GM21717 (cell line): ENCODE results near the gene KIAA1328.

Source experiments
- ATAC-seq: cut with Tn5 transposase; IDR thresholded peaks from one replicate; pipeline ENCODE4 v1.9.1; 2021; ENCODE audit warnings: mild to moderate bottlenecking, moderate library complexity; ENCODE audit not compliant: unreplicated experiment

Gene KIAA1328

DNA sequence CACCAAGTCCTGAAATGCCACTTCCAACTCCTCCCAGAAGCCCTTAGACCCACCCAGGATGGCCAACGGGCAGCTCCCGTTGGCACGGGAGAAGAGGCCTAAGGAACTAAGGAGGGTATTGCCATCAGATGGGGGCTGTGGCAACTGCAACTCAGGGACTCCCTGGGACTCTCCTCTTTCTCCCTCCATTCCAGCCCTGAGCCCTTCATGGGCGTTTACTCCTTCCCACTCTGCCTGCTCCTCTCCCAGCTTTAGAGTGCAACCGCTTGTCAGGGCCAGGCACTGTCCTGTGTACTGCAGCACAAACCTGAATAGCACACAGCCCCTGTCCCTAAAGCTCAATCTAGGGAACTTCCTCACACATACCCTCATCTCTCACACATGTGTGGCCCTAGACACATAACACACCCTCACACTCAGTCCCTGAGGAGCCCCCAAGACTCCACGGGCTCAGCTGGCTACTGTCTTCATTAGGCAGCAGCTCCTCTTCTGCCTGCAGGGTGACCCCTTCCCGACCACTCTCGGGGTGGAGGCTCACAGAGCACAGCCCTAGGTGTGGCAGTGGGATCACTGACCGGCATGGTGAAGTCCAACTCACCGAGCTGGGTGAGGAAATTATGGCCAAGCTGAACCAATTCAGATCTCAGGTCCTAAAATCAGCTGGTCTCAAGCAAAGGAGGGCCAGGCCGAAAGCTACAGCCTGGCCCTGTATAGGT lies 420.4 kb downstream of the KIAA1328 start:
- no peak for ATAC-seq

DNA sequence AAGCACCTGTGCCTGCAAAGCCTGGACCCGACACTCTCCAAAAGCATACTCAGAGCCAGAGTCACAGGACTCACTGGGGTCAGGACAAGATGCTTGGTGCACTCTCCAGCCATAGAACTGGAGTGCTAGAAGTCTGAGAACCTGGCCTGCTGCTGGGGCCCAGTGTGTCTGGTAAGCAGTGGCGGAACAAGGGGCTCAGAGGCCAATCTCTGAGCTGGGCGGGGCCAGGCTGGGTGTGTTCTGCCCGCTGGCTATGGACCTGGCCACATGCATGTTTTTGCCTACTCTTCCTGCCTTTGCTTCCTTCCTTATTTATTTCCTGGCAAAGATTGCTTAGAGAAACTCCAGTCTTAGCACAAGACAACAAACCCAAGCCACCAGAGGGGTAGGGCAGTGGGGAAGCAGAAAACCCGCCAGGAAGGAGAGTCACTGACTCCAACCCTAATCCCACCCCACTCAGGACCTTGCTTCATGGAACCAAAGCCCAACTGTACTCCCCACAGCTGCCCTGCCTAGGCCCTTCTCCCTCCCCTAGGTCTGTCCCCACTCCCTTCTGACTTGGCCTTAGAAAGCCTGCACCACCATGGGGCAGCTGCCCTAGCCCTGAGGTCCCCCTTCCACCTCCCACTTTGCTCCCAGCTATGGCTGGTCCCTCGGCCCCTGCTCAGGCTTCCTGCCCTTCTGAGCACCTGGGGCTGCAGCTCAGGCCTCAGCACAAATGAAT lies 421.1 kb downstream of the KIAA1328 start:
- no peak for ATAC-seq

DNA sequence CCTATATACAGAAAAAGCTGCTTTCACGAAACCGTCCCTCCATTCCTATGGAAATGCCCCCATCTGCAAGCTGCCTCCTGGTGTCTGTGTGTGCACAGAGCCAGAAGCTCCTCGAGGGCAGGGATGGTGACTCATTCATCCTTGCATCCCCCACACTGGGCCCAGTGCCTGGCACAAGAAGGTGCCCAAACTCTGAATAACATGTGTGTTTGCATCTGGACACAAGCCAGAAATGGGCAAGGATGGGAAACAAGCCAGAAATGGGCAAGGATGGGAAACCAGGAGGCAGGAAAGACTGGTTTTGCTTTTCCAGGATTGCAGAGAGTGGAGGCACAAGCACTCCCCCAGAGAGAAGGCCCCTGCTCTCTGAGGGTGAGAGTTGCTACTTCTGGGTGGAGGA lies 422.8 kb downstream of the KIAA1328 start:
- no peak for ATAC-seq

DNA sequence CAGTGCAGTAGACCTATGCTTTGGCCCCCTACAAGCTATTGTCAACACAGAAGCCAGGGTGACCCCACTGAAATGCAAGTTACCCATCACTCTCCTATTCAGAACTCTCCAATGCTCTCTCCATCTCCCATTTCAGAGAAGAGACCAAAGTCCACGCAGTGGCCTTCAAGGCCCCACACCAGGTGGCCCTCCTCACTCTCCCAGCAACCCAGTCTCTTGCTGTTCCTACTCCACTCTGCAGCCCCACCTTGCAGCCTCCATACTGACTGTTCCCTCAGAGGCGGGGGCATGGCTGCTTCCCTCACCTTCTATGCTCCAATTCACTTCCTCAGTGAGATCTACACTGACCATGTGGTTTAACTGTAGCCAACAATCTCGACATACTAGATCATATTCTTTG lies 423.4 kb downstream of the KIAA1328 start:
- no peak for ATAC-seq

GRCh38 chr18:37252854-37253393 lies 424.0 kb downstream of the KIAA1328 start:
- ATAC-seq, result no peak

DNA sequence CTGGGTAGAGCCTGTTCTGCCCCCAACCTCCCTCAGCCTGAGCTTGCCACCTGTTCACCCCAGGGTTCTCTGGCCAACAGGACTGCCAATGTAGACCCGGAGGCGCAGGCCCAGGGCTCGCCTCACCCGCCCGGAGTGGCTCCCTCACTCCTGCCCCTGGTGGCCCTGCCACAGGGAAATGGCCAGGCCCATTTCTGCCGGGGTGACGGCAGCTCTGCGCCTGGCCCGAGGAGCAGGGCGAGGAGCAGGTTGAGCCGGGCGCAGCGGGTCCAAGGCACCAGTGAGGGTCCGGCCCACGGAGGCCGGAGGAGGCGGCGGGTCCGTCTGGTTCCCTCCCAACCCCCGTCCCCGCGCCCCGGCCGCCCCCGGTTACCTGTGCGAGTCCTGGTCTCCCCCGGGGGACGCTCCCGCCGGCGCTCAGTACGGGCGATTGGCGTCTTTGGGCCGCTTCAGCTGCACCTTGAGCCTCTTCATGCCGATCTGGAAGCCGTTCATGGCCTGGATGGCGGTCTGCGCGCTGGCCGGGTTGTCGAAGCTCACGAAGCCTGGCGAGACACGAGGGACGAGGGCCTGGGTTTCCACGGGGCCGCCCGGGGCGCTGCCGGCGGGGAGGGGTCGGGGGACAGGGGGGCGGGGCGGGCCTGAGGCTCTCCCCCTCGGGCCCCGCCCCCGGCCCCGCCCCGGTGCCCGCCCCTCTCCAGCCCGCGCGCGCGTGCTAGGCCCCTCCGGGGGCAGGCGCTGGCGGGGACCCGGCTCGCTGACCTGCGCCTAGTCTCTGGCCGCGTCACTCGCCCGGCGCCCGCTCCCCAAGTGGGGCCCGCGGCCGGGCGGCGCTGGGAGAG lies 424.7 kb downstream of the KIAA1328 start:
- no peak for ATAC-seq

DNA sequence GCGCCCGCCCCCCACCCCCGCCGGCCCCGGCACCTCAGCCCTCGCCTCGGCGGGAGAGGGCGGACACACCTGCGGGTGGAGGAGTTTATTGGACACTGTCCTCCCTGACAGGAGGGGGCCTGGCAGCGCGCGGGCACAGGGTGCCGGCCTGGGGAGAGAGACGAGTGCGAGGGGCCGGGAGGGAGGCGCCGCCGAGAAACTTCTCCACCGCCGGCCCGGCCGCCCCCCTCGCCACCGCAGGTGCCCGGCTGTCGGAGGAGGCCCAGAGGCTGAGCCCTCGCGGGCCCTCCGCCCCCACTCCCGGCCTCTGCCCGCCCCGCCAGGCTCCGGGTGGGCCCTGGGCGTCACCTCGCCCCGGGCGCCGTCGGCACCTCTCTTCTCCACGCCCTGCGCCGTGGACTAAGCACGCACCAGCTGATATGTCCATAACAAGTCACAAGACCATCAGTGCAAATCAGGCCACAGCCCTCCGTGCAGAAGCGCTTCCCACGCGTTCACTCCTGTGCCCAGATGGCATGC lies 425.4 kb downstream of the KIAA1328 start:
- no peak for ATAC-seq

GRCh38 chr18:37254973-37255372 lies 426.0 kb downstream of the KIAA1328 start:
- ATAC-seq, result no peak

DNA sequence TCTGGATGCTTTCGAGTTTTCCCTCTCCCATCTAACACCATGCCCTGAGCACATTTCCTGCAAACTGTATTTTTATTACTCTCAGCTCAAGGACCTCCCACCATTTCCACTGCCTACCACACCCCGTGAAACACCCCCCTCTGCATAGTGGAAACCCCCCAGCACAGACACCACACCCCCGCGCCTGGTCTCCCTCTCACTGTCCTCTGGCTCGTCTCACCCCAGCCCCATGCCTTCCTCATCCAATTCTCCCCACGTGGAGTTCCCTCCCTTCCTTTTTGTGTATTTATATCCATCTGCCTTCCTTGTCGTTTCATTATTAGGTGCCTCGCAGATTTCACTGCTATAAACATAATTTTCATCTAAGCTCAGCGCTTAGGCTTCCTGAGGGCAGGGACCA lies 429.2 kb downstream of the KIAA1328 start:
- ATAC-seq, result no peak

DNA sequence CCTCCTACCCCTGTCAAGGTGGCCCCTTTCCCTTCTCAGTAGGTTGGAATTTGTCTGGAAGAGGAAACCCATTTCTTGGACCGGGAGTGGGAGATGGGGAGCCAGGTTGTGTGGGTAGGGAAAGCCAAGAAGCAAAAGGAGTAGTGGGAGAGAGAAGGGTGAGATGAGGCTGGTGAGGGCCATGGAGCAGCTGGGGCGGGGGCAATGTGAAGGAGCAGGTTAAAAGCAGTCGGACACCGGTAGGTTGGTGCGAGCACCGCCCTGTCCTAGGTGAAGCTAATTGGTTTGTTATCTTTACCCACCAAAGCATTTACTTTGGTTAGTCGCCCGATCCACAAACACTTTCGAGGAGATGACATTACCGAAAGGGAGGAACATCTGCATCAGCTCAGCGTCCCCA lies 429.9 kb downstream of the KIAA1328 start:
- no peak for ATAC-seq

- ATAC-seq, result no peak
These were observed 430.8 kb downstream of the KIAA1328 start for GRCh38 chr18:37259711-37260110.

DNA sequence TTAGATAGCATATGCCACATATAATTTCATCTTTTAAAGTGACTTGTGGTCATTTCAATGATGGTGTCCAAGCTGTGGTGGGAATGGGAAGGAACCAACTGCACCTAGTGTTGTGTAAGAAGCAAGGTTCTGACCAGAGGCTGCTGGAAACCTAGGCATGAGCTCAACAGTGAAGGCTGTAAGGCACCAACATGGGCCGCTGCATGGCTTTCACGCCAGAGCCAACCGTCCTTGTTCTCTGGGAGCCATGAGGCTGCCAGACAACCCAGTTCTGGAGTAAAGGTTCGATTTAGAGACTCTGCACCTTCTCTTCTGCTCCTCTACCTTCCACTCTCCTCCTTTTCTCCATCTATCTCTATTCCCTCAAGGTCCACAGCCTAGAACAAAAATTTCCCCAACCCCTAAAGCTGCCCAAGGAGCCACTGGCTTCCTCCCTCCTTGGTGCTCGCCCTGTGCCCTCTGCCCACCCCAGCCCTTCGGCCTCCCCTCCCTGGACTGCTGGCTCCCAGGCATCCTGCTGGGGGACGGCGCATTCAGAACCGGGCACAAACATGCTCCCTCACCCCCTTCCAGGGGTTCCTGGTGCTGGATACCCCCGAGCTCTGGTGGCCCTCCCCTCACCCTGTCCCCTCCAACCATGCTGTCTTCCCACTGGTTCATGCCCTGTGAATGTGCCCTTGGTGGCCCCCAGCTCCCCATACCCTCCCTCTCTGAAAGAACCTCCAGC lies 431.6 kb downstream of the KIAA1328 start:
- no peak for ATAC-seq

DNA sequence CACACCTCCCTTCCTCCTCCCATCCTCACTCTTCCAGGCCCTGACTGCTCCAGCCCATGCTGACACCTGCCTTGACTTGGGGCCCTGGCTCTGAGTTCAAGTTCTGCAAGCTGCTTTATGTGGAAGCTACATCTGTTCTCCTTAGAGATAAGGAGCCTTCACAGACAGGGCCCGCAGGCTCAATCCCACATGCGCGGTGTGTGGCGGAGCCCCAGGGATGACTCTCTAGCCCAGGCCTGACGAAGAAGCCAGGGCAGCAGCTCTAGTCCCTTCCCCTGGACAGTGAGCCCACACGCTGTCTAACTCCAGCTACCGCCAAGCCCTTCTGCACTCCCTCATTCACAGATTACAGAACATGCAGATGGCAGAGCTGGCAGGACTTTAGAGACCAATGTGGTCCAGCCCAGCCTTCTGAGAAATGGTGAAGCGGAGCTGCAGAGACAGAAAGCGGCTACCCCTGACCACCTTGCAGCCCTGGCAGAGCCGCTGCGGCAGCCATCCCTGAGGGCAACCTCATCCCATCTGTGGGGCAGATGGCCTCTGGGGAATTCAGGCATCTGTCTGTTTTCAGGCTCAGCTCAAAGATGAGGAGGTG lies 432.4 kb downstream of the KIAA1328 start:
- ATAC-seq, result no peak

DNA sequence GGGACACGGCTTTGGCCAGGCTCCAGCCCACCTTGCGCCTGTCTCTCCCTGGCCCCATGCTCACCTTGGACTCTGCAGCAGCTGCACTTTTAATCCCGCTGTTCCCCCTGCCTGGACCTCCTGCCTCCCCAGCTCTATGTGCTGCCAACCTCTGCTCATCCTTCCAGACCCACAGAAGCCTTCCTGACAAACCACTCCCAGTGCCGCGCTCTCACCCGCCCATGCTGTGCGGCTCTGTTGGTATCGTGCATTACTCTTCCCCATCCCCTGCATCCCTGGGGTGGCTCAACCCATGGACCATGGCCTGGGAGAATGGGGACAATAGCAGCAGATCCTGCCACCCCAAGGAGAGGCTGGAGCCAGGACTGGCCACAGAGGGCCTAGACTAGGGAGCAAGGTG lies 433.1 kb downstream of the KIAA1328 start:
- no peak for ATAC-seq

GRCh38 chr18:37264956-37265355 lies 436.0 kb downstream of the KIAA1328 start:
- ATAC-seq, result no peak

DNA sequence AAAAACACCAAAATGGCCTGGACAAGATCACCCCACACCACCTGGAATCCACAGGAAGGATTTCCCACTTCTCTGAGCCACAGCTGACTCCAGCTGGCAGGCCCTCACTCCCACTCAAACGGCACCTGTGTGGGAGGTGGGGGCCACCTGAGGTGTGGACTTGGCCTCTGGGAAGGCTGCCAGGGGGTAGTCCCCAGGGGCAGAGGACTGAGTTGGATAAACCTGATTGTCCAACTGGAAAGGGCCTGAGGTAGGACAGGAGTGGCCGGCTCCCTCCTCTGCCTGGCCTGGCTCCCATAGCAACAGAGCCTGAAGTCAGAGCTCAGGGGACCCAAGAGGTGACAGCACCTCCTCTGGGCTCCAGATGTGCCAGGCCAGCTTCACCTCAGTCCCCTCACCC lies 436.5 kb downstream of the KIAA1328 start:
- ATAC-seq, result no peak

DNA sequence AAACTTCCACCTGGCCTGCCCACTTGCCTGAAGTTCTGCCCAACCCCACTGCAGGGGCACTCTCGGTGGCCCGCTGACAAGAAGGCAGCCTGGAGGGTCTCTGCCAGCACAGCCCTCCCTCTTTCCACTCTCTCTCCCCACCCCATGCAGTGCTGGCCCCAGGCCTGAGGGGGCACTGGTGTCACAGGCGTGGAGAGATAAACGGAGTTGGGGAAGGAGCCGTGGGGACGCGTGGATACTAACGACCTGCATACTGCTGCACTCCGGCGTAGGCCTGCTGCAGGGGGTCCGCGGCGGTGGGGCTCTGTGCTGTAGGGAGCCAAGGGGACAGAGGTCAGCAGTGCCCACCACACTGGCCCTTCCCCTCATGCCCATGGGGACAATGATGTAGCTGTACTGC lies 437.4 kb downstream of the KIAA1328 start:
- ATAC-seq, result no peak

GRCh38 chr18:37270038-37270665 lies 441.2 kb downstream of the KIAA1328 start:
- ATAC-seq, result no peak

DNA sequence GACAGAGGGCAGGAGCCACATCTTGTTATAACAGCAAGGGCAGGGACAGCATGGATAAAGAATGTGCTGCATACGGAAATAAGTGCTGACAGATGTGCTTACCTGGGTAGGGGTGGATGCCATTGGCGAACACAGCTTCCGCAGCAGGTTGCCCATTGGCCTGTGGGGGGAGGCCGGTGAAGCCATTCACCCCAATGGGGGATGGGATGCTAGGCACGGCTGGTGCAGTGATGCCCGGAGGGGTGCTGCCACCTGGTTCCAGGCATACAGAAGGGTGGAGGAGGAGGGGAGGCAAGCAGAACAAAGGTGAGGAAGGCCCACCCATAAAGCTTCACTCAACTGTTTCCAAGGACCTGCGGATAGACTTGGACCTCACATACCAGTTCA lies 441.7 kb downstream of the KIAA1328 start:
- no peak for ATAC-seq

GRCh38 chr18:37272226-37272625 lies 443.3 kb downstream of the KIAA1328 start:
- no peak for ATAC-seq
